Activated CD4-positive, alpha-beta T cell treated with anti-CD3 and anti-CD28 coated beads, Interleukin-2, amount 50 U/mL, for 16 hours (primary cell): Measurements from ENCODE around the gene RNF133.
"Not testable (repeated sequence)": the region's sequence is repeated elsewhere in the genome, so short reads cannot be mapped to it uniquely, and the experiment has no call there.

Experiments used
- DNase-seq: peaks from one replicate; pipeline ENCODE4 v3.0.0-alpha.2; 2020

Gene RNF133

GRCh38 chr7:122689346-122690109 is 9.4 kb downstream of the RNF133 start:
- DNase-seq: no peak

- DNase-seq: no peak
Observed at GRCh38 chr7:122688400-122688998, 10.4 kb downstream of the RNF133 start.

DNA sequence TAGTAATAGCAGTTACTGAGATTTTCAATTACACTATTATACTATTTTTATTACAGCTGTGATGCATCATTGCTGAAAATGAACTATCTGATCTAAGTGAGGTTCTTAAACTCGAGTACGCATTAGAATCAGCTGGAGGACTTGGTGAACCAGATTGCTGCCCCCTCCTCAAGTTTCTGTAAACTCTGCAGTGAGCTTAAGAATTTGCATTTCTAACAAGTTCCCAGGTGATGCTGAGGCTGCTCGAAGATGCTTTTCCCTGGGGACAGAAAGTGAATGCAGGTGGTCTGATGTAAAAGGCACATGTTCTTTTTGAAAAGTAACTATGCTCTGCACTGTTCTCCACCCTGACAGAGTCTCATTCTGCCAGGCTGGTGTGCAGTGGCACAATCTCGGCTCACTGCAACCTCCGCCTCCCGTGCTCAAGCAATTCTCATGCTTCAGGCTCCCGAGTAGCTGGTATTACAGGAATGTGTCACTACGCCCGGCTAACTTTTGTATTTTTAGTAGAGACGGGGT is 12.5 kb downstream of the RNF133 start:
- no peak for DNase-seq

DNA sequence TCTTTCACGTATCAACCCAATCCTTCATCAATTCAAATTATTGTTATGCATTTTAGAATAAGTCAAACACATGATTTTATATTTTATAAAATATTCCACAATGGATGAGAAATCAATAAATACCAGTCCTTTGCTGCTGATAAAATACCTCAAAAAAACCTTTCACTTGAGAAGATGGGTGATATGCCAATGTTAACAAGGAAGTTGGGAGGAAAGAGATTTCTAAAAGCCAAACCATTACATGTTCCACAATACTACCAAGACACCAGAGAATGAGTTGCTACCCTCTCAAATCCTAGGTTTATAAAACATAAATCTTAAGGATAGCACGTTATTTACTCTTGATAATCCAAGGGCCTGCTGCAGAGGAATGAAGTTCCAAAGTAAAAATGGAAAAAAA is 14.4 kb downstream of the RNF133 start:
- DNase-seq: no peak

- DNase-seq: no peak
Observed at GRCh38 chr7:122682815-122683550, 15.9 kb downstream of the RNF133 start.

- not testable (repeated sequence) for DNase-seq
Observed at GRCh38 chr7:122681186-122681585, 17.7 kb downstream of the RNF133 start.

- no peak for DNase-seq
Observed at GRCh38 chr7:122679813-122680212, 19.1 kb downstream of the RNF133 start.

DNA sequence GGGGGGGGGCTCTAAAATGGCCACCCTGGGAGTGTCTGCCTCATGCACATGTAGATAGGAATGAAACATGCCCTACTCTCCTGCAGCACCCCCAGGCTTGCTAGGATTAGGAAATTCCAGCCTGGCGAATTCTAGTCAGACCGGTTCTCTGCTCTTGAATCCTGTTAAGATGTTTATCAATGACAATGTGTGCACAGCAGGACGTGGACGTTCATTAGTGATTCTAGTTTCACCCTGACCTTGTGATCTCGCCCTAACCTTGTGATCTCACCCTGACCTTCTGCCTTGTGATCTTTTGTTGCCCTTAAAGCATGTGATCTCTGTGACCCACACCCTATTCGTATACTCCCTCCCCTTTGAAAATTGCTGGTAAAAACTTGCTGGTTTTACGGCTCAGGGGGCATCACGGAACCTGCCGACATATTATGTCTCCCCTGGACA is 19.6 kb downstream of the RNF133 start:
- not testable (repeated sequence) for DNase-seq

GRCh38 chr7:122677149-122677548 is 21.8 kb downstream of the RNF133 start:
- DNase-seq: no peak

- DNase-seq: no peak
Observed at GRCh38 chr7:122676466-122676865, 22.5 kb downstream of the RNF133 start.

GRCh38 chr7:122675621-122676020 is 23.3 kb downstream of the RNF133 start:
- no peak for DNase-seq

DNA sequence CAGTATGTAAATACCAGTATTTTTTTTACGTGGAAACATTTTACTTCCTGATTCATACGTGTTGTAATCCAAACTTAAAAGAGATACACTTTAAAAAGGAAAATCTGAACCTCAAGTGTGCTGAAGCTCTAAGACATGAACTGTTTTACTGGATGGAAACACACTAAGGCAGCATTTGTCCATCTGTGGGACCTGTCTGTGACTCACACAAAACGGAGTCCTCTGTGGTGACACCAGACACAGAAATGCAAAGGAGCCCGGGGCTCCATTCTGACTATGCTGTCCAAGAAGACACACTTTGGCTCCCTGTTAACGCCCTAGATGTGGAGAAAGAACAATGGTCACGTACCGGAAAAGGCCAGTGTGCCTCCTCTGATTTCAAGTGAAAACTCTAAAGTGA is 23.9 kb downstream of the RNF133 start:
- DNase-seq: no peak

- no peak for DNase-seq
Observed at GRCh38 chr7:122674502-122674901, 24.4 kb downstream of the RNF133 start.

GRCh38 chr7:122673951-122674350 is 25.0 kb downstream of the RNF133 start:
- no peak for DNase-seq

- DNase-seq: no peak
Observed at GRCh38 chr7:122672536-122672935, 26.4 kb downstream of the RNF133 start.

GRCh38 chr7:122663733-122664132 is 35.2 kb downstream of the RNF133 start:
- DNase-seq: no peak

GRCh38 chr7:122658856-122659255 is 40.1 kb downstream of the RNF133 start:
- no peak for DNase-seq

- no peak for DNase-seq
Observed at GRCh38 chr7:122653685-122654084, 45.2 kb downstream of the RNF133 start.

GRCh38 chr7:122652876-122653275 is 46.0 kb downstream of the RNF133 start:
- no peak for DNase-seq

DNA sequence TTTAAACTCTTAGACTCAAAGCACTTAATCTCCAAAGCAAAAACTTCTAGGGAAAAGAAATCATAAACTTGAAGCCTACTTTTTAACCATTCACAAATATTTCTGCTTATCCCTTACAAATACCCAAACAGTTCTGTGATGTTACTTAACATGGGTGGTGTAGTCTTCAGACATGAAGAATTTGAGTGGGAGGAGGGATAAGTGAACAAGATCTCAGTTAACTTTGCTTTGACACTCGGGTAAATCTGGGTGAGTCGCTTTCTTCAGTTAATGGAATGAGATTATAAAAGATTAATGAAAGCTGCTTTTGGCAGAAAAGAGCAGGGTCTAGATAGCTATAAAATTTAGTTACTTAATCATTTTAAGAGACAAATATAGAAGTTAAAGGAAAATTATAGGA is 47.5 kb downstream of the RNF133 start:
- no peak for DNase-seq
